Measurements from ENCODE around the gene TMPRSS9.
"Not testable (repeated sequence)": the region's sequence is repeated elsewhere in the genome, so short reads cannot be mapped to it uniquely, and the experiment has no call there.

The TMPRSS9 gene

DNA sequence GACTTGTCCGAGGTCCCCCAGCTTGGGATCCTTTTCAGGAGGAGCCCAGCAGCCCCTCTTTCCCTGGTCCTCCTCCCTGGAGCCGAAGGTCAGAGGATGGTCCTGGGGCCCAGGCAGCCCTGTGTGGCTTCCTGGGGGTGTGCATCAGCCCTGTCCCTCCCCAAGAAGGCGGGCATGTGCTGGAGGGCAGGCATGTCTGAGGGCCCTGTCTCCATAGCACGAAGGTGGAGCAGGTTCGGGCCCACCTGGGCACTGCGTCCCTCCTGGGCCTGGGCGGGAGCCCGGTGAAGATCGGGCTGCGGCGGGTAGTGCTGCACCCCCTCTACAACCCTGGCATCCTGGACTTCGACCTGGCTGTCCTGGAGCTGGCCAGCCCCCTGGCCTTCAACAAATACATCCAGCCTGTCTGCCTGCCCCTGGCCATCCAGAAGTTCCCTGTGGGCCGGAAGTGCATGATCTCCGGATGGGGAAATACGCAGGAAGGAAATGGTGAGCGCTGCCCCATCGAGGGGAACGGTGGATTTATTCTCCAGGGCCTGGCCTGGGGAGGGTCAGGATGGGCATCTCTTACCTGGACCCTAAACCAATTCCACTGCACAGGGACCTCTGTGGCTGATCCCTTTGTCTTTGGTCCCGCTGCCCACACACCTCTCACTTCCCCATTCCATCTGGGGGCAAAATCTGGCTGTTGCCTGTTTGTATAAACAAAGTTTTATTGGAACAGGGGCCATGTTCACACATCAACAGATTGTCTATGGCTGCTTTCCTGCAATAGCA lies 56.4 kb downstream of the TMPRSS9 start:
- no peak for DNase-seq (ENCODE audit: extremely low read depth, low read depth)
- no peak overlapping the region for H3K4me3 ChIP-seq (replicated peaks; ENCODE audit: low read depth, low read length)
- TF ChIP-seq, protein P1, sequence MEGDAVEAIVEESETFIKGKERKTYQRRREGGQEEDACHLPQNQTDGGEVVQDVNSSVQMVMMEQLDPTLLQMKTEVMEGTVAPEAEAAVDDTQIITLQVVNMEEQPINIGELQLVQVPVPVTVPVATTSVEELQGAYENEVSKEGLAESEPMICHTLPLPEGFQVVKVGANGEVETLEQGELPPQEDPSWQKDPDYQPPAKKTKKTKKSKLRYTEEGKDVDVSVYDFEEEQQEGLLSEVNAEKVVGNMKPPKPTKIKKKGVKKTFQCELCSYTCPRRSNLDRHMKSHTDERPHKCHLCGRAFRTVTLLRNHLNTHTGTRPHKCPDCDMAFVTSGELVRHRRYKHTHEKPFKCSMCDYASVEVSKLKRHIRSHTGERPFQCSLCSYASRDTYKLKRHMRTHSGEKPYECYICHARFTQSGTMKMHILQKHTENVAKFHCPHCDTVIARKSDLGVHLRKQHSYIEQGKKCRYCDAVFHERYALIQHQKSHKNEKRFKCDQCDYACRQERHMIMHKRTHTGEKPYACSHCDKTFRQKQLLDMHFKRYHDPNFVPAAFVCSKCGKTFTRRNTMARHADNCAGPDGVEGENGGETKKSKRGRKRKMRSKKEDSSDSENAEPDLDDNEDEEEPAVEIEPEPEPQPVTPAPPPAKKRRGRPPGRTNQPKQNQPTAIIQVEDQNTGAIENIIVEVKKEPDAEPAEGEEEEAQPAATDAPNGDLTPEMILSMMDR (IDR thresholded peaks at IDR 0.05; ENCODE audit: low read depth, low read length, missing control alignments): no peak

- not testable (repeated sequence) for H3K4me3 ChIP-seq (replicated peaks; ENCODE audit: low read depth, low read length); DNase-seq (ENCODE audit: extremely low read depth, low read depth)
These were observed 57.4 kb downstream of the TMPRSS9 start for GRCh38 chr19:2417436-2417835.

DNA sequence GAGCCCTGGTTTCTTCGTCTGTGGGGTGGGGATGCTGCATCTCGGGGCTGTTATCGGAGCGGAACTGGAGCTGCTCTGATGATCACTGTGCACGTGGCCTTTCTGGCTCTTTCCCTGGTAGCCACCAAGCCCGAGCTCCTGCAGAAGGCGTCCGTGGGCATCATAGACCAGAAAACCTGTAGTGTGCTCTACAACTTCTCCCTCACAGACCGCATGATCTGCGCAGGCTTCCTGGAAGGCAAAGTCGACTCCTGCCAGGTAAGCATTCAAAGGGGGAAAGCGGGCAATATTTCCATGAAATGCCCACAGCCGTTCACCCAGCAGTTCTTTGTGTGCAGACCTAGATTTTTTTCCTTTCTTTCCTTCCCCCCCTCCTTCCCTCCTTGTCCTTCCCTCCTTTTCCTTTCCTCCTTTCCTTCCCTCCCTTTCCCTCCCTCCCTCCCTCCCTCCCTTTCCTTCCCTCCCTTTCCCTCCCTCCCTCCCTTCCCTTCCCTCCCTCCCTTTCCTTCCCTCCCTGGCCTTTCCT lies 57.9 kb downstream of the TMPRSS9 start:
- TF ChIP-seq, protein P1 (IDR thresholded peaks at IDR 0.05; ENCODE audit: low read depth, low read length, missing control alignments): no peak

GRCh38 chr19:2419754-2420153 lies 59.7 kb downstream of the TMPRSS9 start:
- H3K4me3 ChIP-seq (replicated peaks; ENCODE audit: low read depth, low read length): no peak overlapping the region
- TF ChIP-seq, protein P1 (IDR thresholded peaks at IDR 0.05; ENCODE audit: low read depth, low read length, missing control alignments): no peak
- no peak for DNase-seq (ENCODE audit: extremely low read depth, low read depth)

More for the DNA sequence above, 57.9 kb downstream of the TMPRSS9 start:
- no peak for DNase-seq (ENCODE audit: extremely low read depth, low read depth)
- no peak overlapping the region for H3K4me3 ChIP-seq (replicated peaks; ENCODE audit: low read depth, low read length)

- no peak overlapping the region for H3K4me3 ChIP-seq (replicated peaks; ENCODE audit: low read depth, low read length)
- DNase-seq (ENCODE audit: extremely low read depth, low read depth): no peak
- TF ChIP-seq, protein P1 (IDR thresholded peaks at IDR 0.05; ENCODE audit: low read depth, low read length, missing control alignments): no peak
These were observed 60.4 kb downstream of the TMPRSS9 start for GRCh38 chr19:2420490-2420889.

DNA sequence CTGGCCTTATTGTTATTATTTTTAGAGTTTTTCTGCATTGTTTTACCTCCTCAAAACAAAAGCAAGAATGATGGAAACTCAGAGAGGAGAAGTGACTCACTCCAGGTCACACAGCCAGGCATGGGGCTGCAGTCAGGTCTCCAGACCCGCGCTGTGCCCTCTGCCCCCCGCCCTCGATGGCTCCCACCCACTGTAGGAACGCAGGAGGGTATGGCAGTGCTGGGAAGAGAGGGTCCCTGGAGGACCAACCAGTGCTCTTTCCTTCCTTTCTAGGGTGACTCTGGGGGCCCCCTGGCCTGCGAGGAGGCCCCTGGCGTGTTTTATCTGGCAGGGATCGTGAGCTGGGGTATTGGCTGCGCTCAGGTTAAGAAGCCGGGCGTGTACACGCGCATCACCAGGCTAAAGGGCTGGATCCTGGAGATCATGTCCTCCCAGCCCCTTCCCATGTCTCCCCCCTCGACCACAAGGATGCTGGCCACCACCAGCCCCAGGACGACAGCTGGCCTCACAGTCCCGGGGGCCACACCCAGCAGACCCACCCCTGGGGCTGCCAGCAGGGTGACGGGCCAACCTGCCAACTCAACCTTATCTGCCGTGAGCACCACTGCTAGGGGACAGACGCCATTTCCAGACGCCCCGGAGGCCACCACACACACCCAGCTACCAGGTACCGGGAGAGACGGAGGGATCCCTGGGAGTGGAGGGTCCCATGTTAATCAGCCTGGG lies 61.7 kb downstream of the TMPRSS9 start:
- DNase-seq (ENCODE audit: extremely low read depth, low read depth): no peak
- TF ChIP-seq, protein P1 (IDR thresholded peaks at IDR 0.05; ENCODE audit: low read depth, low read length, missing control alignments): no peak
- no peak overlapping the region for H3K4me3 ChIP-seq (replicated peaks; ENCODE audit: low read depth, low read length)
